C1 segment of cervical spinal cord (tissue), 14 donors: Measurements from ENCODE around the gene ANAPC5.
A peak's percentile ranks its signal among the peaks of the same experiment; 100 is the strongest.
"Not testable (repeated sequence)": the region's sequence is repeated elsewhere in the genome, so short reads cannot be mapped to it uniquely, and the experiment has no call there.

Experiments used
- DNase-seq, 14 donors: peaks; one replicate each; lab custom pipeline; 2025; lab: John Stamatoyannopoulos, UW

The ANAPC5 gene

GRCh38 chr12:121284551-121285390, 67.4 kb downstream of the ANAPC5 start:
- peak in 2 of 14 donors; percentile 8 to 49 for DNase-seq

GRCh38 chr12:121283841-121284240, 68.4 kb downstream of the ANAPC5 start:
- DNase-seq: no peak

- no peak for DNase-seq
These were observed 68.8 kb downstream of the ANAPC5 start for GRCh38 chr12:121283388-121283787.

GRCh38 chr12:121282910-121283309, 69.3 kb downstream of the ANAPC5 start:
- DNase-seq: not testable (repeated sequence)

- DNase-seq: peak in 1 of 14 donors; percentile 61
These were observed 70.0 kb downstream of the ANAPC5 start for GRCh38 chr12:121282072-121282742.

GRCh38 chr12:121281116-121281515, 71.1 kb downstream of the ANAPC5 start:
- not testable (repeated sequence) for DNase-seq

- DNase-seq: not testable (repeated sequence)
These were observed 71.7 kb downstream of the ANAPC5 start for GRCh38 chr12:121280531-121280930.

- DNase-seq: peak in 10 of 14 donors; percentile 12 to 99 (median 31)
These were observed 72.7 kb downstream of the ANAPC5 start for GRCh38 chr12:121279507-121279915.

GRCh38 chr12:121279071-121279375, 73.2 kb downstream of the ANAPC5 start:
- peak in 3 of 14 donors; percentile 23 to 64 (median 39) for DNase-seq

- DNase-seq: no peak
These were observed 73.8 kb downstream of the ANAPC5 start for GRCh38 chr12:121278169-121279070.

GRCh38 chr12:121277374-121277759, 74.8 kb downstream of the ANAPC5 start:
- no peak for DNase-seq

- DNase-seq: peak in 1 of 14 donors; percentile 83
These were observed 78.0 kb downstream of the ANAPC5 start for GRCh38 chr12:121274036-121274763.

GRCh38 chr12:121273364-121273896, 78.8 kb downstream of the ANAPC5 start:
- peak in 1 of 14 donors; percentile 44 for DNase-seq

GRCh38 chr12:121267822-121268221, 84.4 kb downstream of the ANAPC5 start:
- DNase-seq: no peak

GRCh38 chr12:121264951-121265515, 87.2 kb downstream of the ANAPC5 start:
- peak in 2 of 14 donors; percentile 2 to 6 for DNase-seq

GRCh38 chr12:121264135-121264534, 88.1 kb downstream of the ANAPC5 start:
- DNase-seq: no peak

GRCh38 chr12:121263206-121263935, 88.8 kb downstream of the ANAPC5 start:
- DNase-seq: no peak

GRCh38 chr12:121261398-121261797, 90.8 kb downstream of the ANAPC5 start:
- no peak for DNase-seq

GRCh38 chr12:121260091-121260490, 92.1 kb downstream of the ANAPC5 start:
- peak in 1 of 14 donors; percentile 78 for DNase-seq

- no peak for DNase-seq
These were observed 93.1 kb downstream of the ANAPC5 start for GRCh38 chr12:121259074-121259473.
